HCT116 (cell line): ENCODE data around the gene CDK19. TPM values are rescaled to one million over a fixed set of nuclear protein-coding genes. Genes with fewer than 3 reads are reported as not detected.

Experiments used
- ATAC-seq: fragments of 200-7000 bp; cut with Tn5 transposase; 2 replicates; pipeline ENCODE4 v1.9.1; 2020; ENCODE audit warnings: mild to moderate bottlenecking, moderate library complexity
- BruUV-seq: library from RNA; stranded (reverse); fragments of 400-500 nt; replicated peaks from 2 replicates; lab custom pipeline; 2021; lab: Mats Ljungman, UMichigan
- CTCF ChIA-PET: fragments of 300-600 bp; sonication (Branson Sonifier 250); formaldehyde crosslinking; loops from one replicate; lab custom pipeline; 2021; ENCODE audit warnings: antibody characterized with exemption; lab: Charles Lee
- POLR2A ChIA-PET: fragments of 300-600, 350-600 bp; sonication (Branson Sonifier 250); formaldehyde crosslinking; loops from one replicate; lab custom pipeline; 2021; ENCODE audit warnings: antibody characterized with exemption; lab: Charles Lee
- RAD21 ChIA-PET, 2 experiments: fragments of 300-600 bp; sonication (Branson Sonifier 250); formaldehyde crosslinking; loops; one replicate each; lab custom pipeline; 2023; ENCODE audit warnings: low total read pairs in 2 of 2; ENCODE audit not compliant: uncharacterized antibody in 2 of 2, unreplicated experiment in 2 of 2, low non-redundant PET in 1 of 2; lab: Charles Lee
- DNase-seq: peaks from one replicate; pipeline ENCODE4 v3.0.0-alpha.2; 2010; ENCODE audit warnings: low read depth, low spot score
- H2AFZ ChIP-seq: fragments of 200-600 bp; shearing (Covaris generic), sonication (generic); 2 replicates; pipeline ENCODE4 v1.6.1; 2017; ENCODE audit warnings: low read depth, mixed run types, mixed read lengths, antibody characterized with exemption, low read length; ENCODE audit not compliant: poor library complexity, severe bottlenecking
- H3K27ac ChIP-seq: 2 replicates; pipeline ENCODE4 v1.5.1; 2012; ENCODE audit warnings: low read depth, low read length
- H3K27me3 ChIP-seq: fragments of 200-600 bp; sonication (generic); 2 replicates; pipeline ENCODE4 v1.6.1; 2016; ENCODE audit warnings: mixed run types, low read length, mixed read lengths; ENCODE audit not compliant: insufficient read depth
- H3K36me3 ChIP-seq, 2 experiments: fragments of 200-500 bp in 1 of 2; fragments of 200-600 bp in 1 of 2; sonication (Bioruptor generic) in 1 of 2; sonication (generic) in 1 of 2; 2 replicates each; pipeline versions ENCODE4 v1.5.1 to v1.6.1; 2014 to 2016; ENCODE audit warnings: low read length in 2 of 2, inconsistent platforms in 1 of 2, mixed read lengths in 1 of 2, mixed run types in 1 of 2; ENCODE audit not compliant: insufficient read depth in 2 of 2, control insufficient read depth in 1 of 2
- H3K4me1 ChIP-seq, 2 experiments: fragments of 200-600 bp in 1 of 2; sonication (generic) in 1 of 2; 2 replicates each; pipeline versions ENCODE4 v1.5.1 to v1.6.1; 2012 to 2017; ENCODE audit warnings: low read length in 2 of 2, inconsistent platforms in 1 of 2, mild to moderate bottlenecking in 1 of 2, mixed read lengths in 1 of 2, mixed run types in 1 of 2, moderate library complexity in 1 of 2; ENCODE audit not compliant: insufficient read depth in 2 of 2, control insufficient read depth in 1 of 2
- H3K4me2 ChIP-seq: fragments of 200-600 bp; sonication (generic); 2 replicates; pipeline ENCODE4 v1.6.1; 2017; ENCODE audit warnings: mixed run types, low read length, mixed read lengths
- H3K4me3 ChIP-seq, 2 experiments: fragments of 200-600 bp in 1 of 2; sonication (generic) in 1 of 2; replicated peaks in 1 of 2; 2 replicates each; pipeline ENCODE4 v1.5.1; 2011 to 2016; ENCODE audit warnings: low read length in 2 of 2, control low read depth in 1 of 2, low read depth in 1 of 2, mild to moderate bottlenecking in 1 of 2, mixed read lengths in 1 of 2, mixed run types in 1 of 2
- H3K79me2 ChIP-seq: fragments of 200-600 bp; sonication (generic); 2 replicates; pipeline ENCODE4 v1.6.1; 2017; ENCODE audit warnings: mild to moderate bottlenecking, mixed run types, low read length, moderate library complexity, mixed read lengths; ENCODE audit not compliant: insufficient read depth
- H3K9ac ChIP-seq: fragments of 200-600 bp; sonication (generic); 2 replicates; pipeline ENCODE4 v1.6.1; 2016; ENCODE audit warnings: low read length, mixed read lengths
- H3K9me2 ChIP-seq: fragments of 200-600 bp; sonication (generic), shearing (Covaris generic); 2 replicates; pipeline ENCODE4 v1.6.1; 2017; ENCODE audit warnings: mixed run types, mild to moderate bottlenecking, moderate library complexity; ENCODE audit not compliant: insufficient read depth
- H3K9me3 ChIP-seq, 2 experiments: fragments of 200-500 bp in 1 of 2; fragments of 200-600 bp in 1 of 2; sonication (Bioruptor generic) in 1 of 2; sonication (generic) in 1 of 2; 2 replicates each; pipeline ENCODE4 v1.6.1; 2014 to 2017; ENCODE audit warnings: low read length in 2 of 2, mixed read lengths in 2 of 2, inconsistent platforms in 1 of 2, low read depth in 1 of 2, mild to moderate bottlenecking in 1 of 2, mixed run types in 1 of 2, moderate library complexity in 1 of 2; ENCODE audit not compliant: control insufficient read depth in 1 of 2, insufficient read depth in 1 of 2
- H4K20me1 ChIP-seq: fragments of 200-600 bp; sonication (generic), shearing (Covaris generic); 2 replicates; pipeline ENCODE4 v1.6.1; 2017; ENCODE audit warnings: mixed run types, mild to moderate bottlenecking, moderate library complexity; ENCODE audit not compliant: insufficient read depth
- ATF3 ChIP-seq: IDR thresholded peaks from 2 replicates; pipeline ENCODE4 v1.6.1; 2012
- CBX3 ChIP-seq: IDR thresholded peaks from 2 replicates; pipeline ENCODE4 v1.6.1; 2012; ENCODE audit warnings: low read depth
- EZH2 ChIP-seq: fragments of 200-600 bp; sonication (generic); IDR thresholded peaks from 2 replicates; pipeline ENCODE4 v1.6.1; 2017; ENCODE audit warnings: antibody characterized with exemption, mixed run types
- EZH2phosphoT487 ChIP-seq: fragments of 200-600 bp; IDR thresholded peaks from 2 replicates; pipeline ENCODE4 v1.6.1; 2018; ENCODE audit warnings: antibody characterized with exemption, borderline replicate concordance
- JUND ChIP-seq: IDR thresholded peaks from 2 replicates; pipeline ENCODE4 v1.6.1; 2012
- MAX ChIP-seq: IDR thresholded peaks from 2 replicates; pipeline ENCODE4 v1.6.1; 2012
- POLR2A ChIP-seq: IDR thresholded peaks from 2 replicates; pipeline ENCODE4 v1.7.0; 2011; ENCODE audit warnings: borderline replicate concordance; ENCODE audit not compliant: insufficient read depth, insufficient read length; ENCODE audit errors: extremely low read depth
- POLR2AphosphoS5 ChIP-seq: IDR thresholded peaks from 2 replicates; pipeline ENCODE4 v1.6.1; 2011; ENCODE audit warnings: mild to moderate bottlenecking, low read depth, low read length, moderate library complexity
- RAD21 ChIP-seq: IDR thresholded peaks from 2 replicates; pipeline ENCODE4 v1.6.1; 2012; ENCODE audit warnings: low read depth, mild to moderate bottlenecking
- SIN3A ChIP-seq: IDR thresholded peaks from 2 replicates; pipeline ENCODE4 v1.6.1; 2012; ENCODE audit warnings: low read depth
- SP1 ChIP-seq: IDR thresholded peaks from 2 replicates; pipeline ENCODE4 v1.6.1; 2012; ENCODE audit warnings: low read depth
- SRF ChIP-seq: IDR thresholded peaks from 2 replicates; pipeline ENCODE4 v1.6.1; 2012; ENCODE audit warnings: low read depth
- TCF7L2 ChIP-seq: IDR thresholded peaks from 2 replicates; pipeline ENCODE4 v1.7.0; 2011; ENCODE audit warnings: borderline replicate concordance, inconsistent platforms; ENCODE audit not compliant: insufficient read depth, insufficient read length; ENCODE audit errors: extremely low read depth
- ZBTB33 ChIP-seq: IDR thresholded peaks from 2 replicates; pipeline ENCODE4 v1.6.1; 2011; ENCODE audit warnings: mild to moderate bottlenecking, low read length, moderate library complexity; ENCODE audit not compliant: insufficient replicate concordance; ENCODE audit errors: extremely low read depth
- ZFX ChIP-seq: fragments of 450-650 bp; IDR thresholded peaks from 2 replicates; pipeline ENCODE4 v1.6.1; 2017
- ZNF274 ChIP-seq: fragments of 200-500 bp; sonication (Bioruptor generic); IDR thresholded peaks from 2 replicates; pipeline ENCODE4 v1.6.1; 2014; ENCODE audit warnings: mild to moderate bottlenecking, low read depth, low read length, inconsistent platforms
- intact Hi-C: fragments of 100-400 bp; cut with micrococcal nuclease; formaldehyde crosslinking; loops from 2 replicates; pipeline ENCODE4 v1.10.0; 2022
- total RNA-seq: library from RNA; stranded (reverse); gene quantifications from one replicate; pipeline ENCODE4 v1.2.1, GENCODE V29; 2021; ENCODE audit not compliant: unreplicated experiment
- TF ChIP-seq, protein P1 (sequence below): IDR thresholded peaks from 2 replicates; pipeline ENCODE4 v1.6.1; 2012; ENCODE audit warnings: low read depth

Gene CDK19
- total RNA-seq, 1 experiment from 2014 or later: 20.0 TPM

GRCh38 chr6:110681543-110682459 is 133.5 kb downstream of the CDK19 start:
- no peak overlapping the region for H2AFZ ChIP-seq
- H3K79me2 ChIP-seq: no peaks in the 10 kb centered on the region
- no peaks in the 10 kb centered on the region for H3K36me3 ChIP-seq
- no peak overlapping the region for H3K4me3 ChIP-seq
- H3K4me2 ChIP-seq: no peak overlapping the region
- H3K27me3 ChIP-seq: no peaks in the 10 kb centered on the region
- RAD21 ChIA-PET: interaction anchor here (0.6 to 0.9 kb wide), 4 partner anchors 228 to 269 kb away, joined by 3 to 5 read pairs (median 4); no protein-coding TSS in a partner anchor
- no TSS peak for BruUV-seq
- H3K9me3 ChIP-seq: no peaks in the 10 kb centered on the region
- POLR2A ChIA-PET: interaction anchor here (1.1 to 1.5 kb wide), 2 partner anchors 18 to 192 kb away, joined by 3 to 10 read pairs; partner anchors contain the start of gene AMD1
- no peaks in the 10 kb centered on the region for H3K9me2 ChIP-seq
- intact Hi-C loops: loop anchor here (1.0 to 5.0 kb wide), 4 partner anchors 154 to 317 kb away; partner anchors contain the start of gene AMD1
- no peak overlapping the region for H3K9ac ChIP-seq
- peaks cover 2 to 6% of the 10 kb centered on the region in 2 experiments; a peak in 3 of 4 replicates for H3K4me1 ChIP-seq
- H4K20me1 ChIP-seq: no peaks in the 10 kb centered on the region
- ATAC-seq (peak; percentile 23; the same call in 1 of the 2 replicates), DNase-seq (no peak)
- TF ChIP-seq MAX (no peak), SP1 (no peak), ZBTB33 (no peak), POLR2A (no peak), POLR2AphosphoS5 (no peak), JUND (no peak), RAD21 (no peak), EZH2phosphoT487 (no peak), ZFX (no peak), CBX3 (no peak), ATF3 (no peak), SRF (no peak), EZH2 (no peak), SIN3A (no peak), TCF7L2 (no peak), ZNF274 (no peak)
- TF ChIP-seq, protein P1, sequence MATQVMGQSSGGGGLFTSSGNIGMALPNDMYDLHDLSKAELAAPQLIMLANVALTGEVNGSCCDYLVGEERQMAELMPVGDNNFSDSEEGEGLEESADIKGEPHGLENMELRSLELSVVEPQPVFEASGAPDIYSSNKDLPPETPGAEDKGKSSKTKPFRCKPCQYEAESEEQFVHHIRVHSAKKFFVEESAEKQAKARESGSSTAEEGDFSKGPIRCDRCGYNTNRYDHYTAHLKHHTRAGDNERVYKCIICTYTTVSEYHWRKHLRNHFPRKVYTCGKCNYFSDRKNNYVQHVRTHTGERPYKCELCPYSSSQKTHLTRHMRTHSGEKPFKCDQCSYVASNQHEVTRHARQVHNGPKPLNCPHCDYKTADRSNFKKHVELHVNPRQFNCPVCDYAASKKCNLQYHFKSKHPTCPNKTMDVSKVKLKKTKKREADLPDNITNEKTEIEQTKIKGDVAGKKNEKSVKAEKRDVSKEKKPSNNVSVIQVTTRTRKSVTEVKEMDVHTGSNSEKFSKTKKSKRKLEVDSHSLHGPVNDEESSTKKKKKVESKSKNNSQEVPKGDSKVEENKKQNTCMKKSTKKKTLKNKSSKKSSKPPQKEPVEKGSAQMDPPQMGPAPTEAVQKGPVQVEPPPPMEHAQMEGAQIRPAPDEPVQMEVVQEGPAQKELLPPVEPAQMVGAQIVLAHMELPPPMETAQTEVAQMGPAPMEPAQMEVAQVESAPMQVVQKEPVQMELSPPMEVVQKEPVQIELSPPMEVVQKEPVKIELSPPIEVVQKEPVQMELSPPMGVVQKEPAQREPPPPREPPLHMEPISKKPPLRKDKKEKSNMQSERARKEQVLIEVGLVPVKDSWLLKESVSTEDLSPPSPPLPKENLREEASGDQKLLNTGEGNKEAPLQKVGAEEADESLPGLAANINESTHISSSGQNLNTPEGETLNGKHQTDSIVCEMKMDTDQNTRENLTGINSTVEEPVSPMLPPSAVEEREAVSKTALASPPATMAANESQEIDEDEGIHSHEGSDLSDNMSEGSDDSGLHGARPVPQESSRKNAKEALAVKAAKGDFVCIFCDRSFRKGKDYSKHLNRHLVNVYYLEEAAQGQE: no peak
- no peak overlapping the region for H3K27ac ChIP-seq
- CTCF ChIA-PET: interaction anchor here (0.7 to 2.3 kb wide), 25 partner anchors 9 to 345 kb away, joined by 3 to 16 read pairs (median 4); partner anchors contain the start of genes AMD1 and CDK19
